ENCODE data around the gene NTF3. TPM values are rescaled to one million over a fixed set of nuclear protein-coding genes. Genes with fewer than 3 reads are reported as not detected.

Gene NTF3
- polyA plus RNA-seq, 1 of the 3 experiments (the other 2 are of a cell fraction): not detected

GRCh38 chr12:5503774-5504173 lies 71.9 kb downstream of the NTF3 start:
- DNase-seq: no peak
- CTCF ChIA-PET: no interaction called here
- Histone ChIP-seq H3K4me1 (ENCODE audit: control insufficient read depth in 1 of 2, insufficient read depth in 2 of 2, low read depth in 1 of 2, low read length in 1 of 2) (no peaks in the 10 kb centered on the region), H3K79me2 (ENCODE audit: insufficient read depth) (no peaks in the 10 kb centered on the region), H3K27ac (ENCODE audit: low read depth in 2 of 2, low read length in 1 of 2) (no peak overlapping the region), H3K27me3 (ENCODE audit: insufficient read depth) (peaks cover 76% of the 10 kb centered on the region), H3K36me3 (replicated peaks in 1 of 2; ENCODE audit: control insufficient read depth in 1 of 2, insufficient read depth in 2 of 2, low read length in 1 of 2) (no peaks in the 10 kb centered on the region), H3K9me2 (no peaks in the 10 kb centered on the region), H2AFZ (ENCODE audit: low read depth) (no peak overlapping the region), H3K4me3 (ENCODE audit: low read depth in 2 of 2, low read length in 1 of 2) (no peak overlapping the region), H3F3A (replicated peaks; ENCODE audit: insufficient read depth) (no peaks in the 10 kb centered on the region), H4K20me1 (ENCODE audit: insufficient read depth) (no peaks in the 10 kb centered on the region), H3K9ac (no peak overlapping the region), H3K9me3 (no peaks in the 10 kb centered on the region), H3K4me2 (no peak overlapping the region)
- 0% methylated on average over 4 of the region's 6 CpGs for WGBS (ENCODE audit: low lambda C conversion rate)
- POLR2A ChIA-PET: no interaction called here
- TF ChIP-seq POLR2AphosphoS5 (IDR thresholded peaks at IDR 0.05; ENCODE audit: low read depth, low read length): no peak
- no peak for TF ChIP-seq FOXJ3 (CRISPR knock-in tag; IDR thresholded peaks at IDR 0.05)
- no peak for TF ChIP-seq SIN3A (IDR thresholded peaks at IDR 0.05; ENCODE audit: borderline replicate concordance, low read depth, low read length)
- no peak for TF ChIP-seq CTCF (IDR thresholded peaks at IDR 0.05)
- TF ChIP-seq NRF1 (IDR thresholded peaks at IDR 0.05; ENCODE audit: low read depth, low read length): no peak
- TF ChIP-seq TAF1 (IDR thresholded peaks at IDR 0.05; ENCODE audit: borderline replicate concordance, low read depth, low read length): no peak
- TF ChIP-seq, protein P1, sequence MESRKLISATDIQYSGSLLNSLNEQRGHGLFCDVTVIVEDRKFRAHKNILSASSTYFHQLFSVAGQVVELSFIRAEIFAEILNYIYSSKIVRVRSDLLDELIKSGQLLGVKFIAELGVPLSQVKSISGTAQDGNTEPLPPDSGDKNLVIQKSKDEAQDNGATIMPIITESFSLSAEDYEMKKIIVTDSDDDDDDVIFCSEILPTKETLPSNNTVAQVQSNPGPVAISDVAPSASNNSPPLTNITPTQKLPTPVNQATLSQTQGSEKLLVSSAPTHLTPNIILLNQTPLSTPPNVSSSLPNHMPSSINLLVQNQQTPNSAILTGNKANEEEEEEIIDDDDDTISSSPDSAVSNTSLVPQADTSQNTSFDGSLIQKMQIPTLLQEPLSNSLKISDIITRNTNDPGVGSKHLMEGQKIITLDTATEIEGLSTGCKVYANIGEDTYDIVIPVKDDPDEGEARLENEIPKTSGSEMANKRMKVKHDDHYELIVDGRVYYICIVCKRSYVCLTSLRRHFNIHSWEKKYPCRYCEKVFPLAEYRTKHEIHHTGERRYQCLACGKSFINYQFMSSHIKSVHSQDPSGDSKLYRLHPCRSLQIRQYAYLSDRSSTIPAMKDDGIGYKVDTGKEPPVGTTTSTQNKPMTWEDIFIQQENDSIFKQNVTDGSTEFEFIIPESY (IDR thresholded peaks at IDR 0.05; ENCODE audit: borderline replicate concordance, low read depth): no peak

GRCh38 chr12:5505116-5505515 lies 73.2 kb downstream of the NTF3 start:
- Histone ChIP-seq H3K4me3 (ENCODE audit: low read depth in 2 of 2, low read length in 1 of 2) (no peak overlapping the region), H3K9ac (no peak overlapping the region), H3K4me2 (no peak overlapping the region), H3K36me3 (replicated peaks in 1 of 2; ENCODE audit: control insufficient read depth in 1 of 2, insufficient read depth in 2 of 2, low read length in 1 of 2) (no peaks in the 10 kb centered on the region), H2AFZ (ENCODE audit: low read depth) (no peak overlapping the region), H3K27ac (ENCODE audit: low read depth in 2 of 2, low read length in 1 of 2) (no peak overlapping the region), H3K79me2 (ENCODE audit: insufficient read depth) (no peaks in the 10 kb centered on the region), H3K9me2 (no peaks in the 10 kb centered on the region), H3K27me3 (ENCODE audit: insufficient read depth) (peaks cover 65% of the 10 kb centered on the region), H3F3A (replicated peaks; ENCODE audit: insufficient read depth) (no peaks in the 10 kb centered on the region), H3K4me1 (ENCODE audit: control insufficient read depth in 1 of 2, insufficient read depth in 2 of 2, low read depth in 1 of 2, low read length in 1 of 2) (no peaks in the 10 kb centered on the region), H3K9me3 (no peaks in the 10 kb centered on the region), H4K20me1 (ENCODE audit: insufficient read depth) (no peaks in the 10 kb centered on the region)
- CTCF ChIA-PET: no interaction called here
- no peak for TF ChIP-seq PBX3 (IDR thresholded peaks at IDR 0.05)
- TF ChIP-seq FOSL2 (IDR thresholded peaks at IDR 0.05; ENCODE audit: borderline replicate concordance, low read depth): no peak
- TF ChIP-seq GABPA (IDR thresholded peaks at IDR 0.05; ENCODE audit: low read depth): no peak
- TF ChIP-seq CTCF (IDR thresholded peaks at IDR 0.05): no peak
- no peak for TF ChIP-seq EP300 (IDR thresholded peaks at IDR 0.05; ENCODE audit: borderline replicate concordance in 1 of 2, low read depth in 1 of 2, low read length in 1 of 2)
- TF ChIP-seq FOXJ3 (CRISPR knock-in tag; IDR thresholded peaks at IDR 0.05): no peak
- TF ChIP-seq, protein P1 (IDR thresholded peaks at IDR 0.05; ENCODE audit: borderline replicate concordance, low read depth): no peak
- TF ChIP-seq, protein P2, sequence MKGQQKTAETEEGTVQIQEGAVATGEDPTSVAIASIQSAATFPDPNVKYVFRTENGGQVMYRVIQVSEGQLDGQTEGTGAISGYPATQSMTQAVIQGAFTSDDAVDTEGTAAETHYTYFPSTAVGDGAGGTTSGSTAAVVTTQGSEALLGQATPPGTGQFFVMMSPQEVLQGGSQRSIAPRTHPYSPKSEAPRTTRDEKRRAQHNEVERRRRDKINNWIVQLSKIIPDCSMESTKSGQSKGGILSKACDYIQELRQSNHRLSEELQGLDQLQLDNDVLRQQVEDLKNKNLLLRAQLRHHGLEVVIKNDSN (IDR thresholded peaks at IDR 0.05; ENCODE audit: borderline replicate concordance, low read depth): no peak
- TF ChIP-seq FOXM1 (IDR thresholded peaks at IDR 0.05; ENCODE audit: low read depth): no peak
- no peak for TF ChIP-seq RCOR1 (IDR thresholded peaks at IDR 0.05; ENCODE audit: low read length)
- no peak for TF ChIP-seq SIN3A (IDR thresholded peaks at IDR 0.05; ENCODE audit: borderline replicate concordance, low read depth, low read length)
- TF ChIP-seq RFX5 (IDR thresholded peaks at IDR 0.05; ENCODE audit: low read length): no peak
- 0% methylated on average over 4 of the region's 4 CpGs for WGBS (ENCODE audit: low lambda C conversion rate)
- DNase-seq: no peak
- POLR2A ChIA-PET: no interaction called here
